Measurements from ENCODE around the gene RPS29. TPM values are rescaled to one million over a fixed set of nuclear protein-coding genes. Genes with fewer than 3 reads are reported as not detected.

Gene RPS29
- total RNA-seq, 1 experiment from 2014 or later: 2,458 TPM

- peak; percentile 80 for DNase-seq (ENCODE audit: low read depth)
Measured at GRCh38 chr14:49598485-49599300, 12.5 kb upstream of the RPS29 start, which contains the start of gene LRR1. Gene LRR1, plus strand, starts transcription at chr14:49598940. Its CDS starts 81 bp downstream, at chr14:49599021.

- no peak for DNase-seq (ENCODE audit: low read depth)
Measured at GRCh38 chr14:49598189-49598484, 12.0 kb upstream of the RPS29 start.

- DNase-seq (ENCODE audit: low read depth): no peak
Measured at GRCh38 chr14:49594347-49595091, 8.3 kb upstream of the RPS29 start.

GRCh38 chr14:49593016-49593415, 6.8 kb upstream of the RPS29 start:
- DNase-seq (ENCODE audit: low read depth): no peak

GRCh38 chr14:49589387-49589786, 3.2 kb upstream of the RPS29 start:
- DNase-seq (ENCODE audit: low read depth): no peak

GRCh38 chr14:49586673-49587460, 687 bp upstream of the RPS29 start:
- DNase-seq (ENCODE audit: low read depth): peak; percentile 87

GRCh38 chr14:49584981-49585640, 1.1 kb downstream of the RPS29 start:
- peak; percentile 26 for DNase-seq (ENCODE audit: low read depth)

- peak; percentile 9 for DNase-seq (ENCODE audit: low read depth)
Measured at GRCh38 chr14:49584058-49584457, 2.1 kb downstream of the RPS29 start.

- no peak for DNase-seq (ENCODE audit: low read depth)
Measured at GRCh38 chr14:49583629-49584028, 2.6 kb downstream of the RPS29 start.

GRCh38 chr14:49582113-49582977, 3.8 kb downstream of the RPS29 start:
- peak; percentile 21 for DNase-seq (ENCODE audit: low read depth)

GRCh38 chr14:49581209-49582112, 4.7 kb downstream of the RPS29 start:
- peak; percentile 41 for DNase-seq (ENCODE audit: low read depth)

- no peak for DNase-seq (ENCODE audit: low read depth)
Measured at GRCh38 chr14:49579841-49580240, 6.3 kb downstream of the RPS29 start.

- no peak for DNase-seq (ENCODE audit: low read depth)
Measured at GRCh38 chr14:49578141-49578540, 8.0 kb downstream of the RPS29 start.

- DNase-seq (ENCODE audit: low read depth): no peak
Measured at GRCh38 chr14:49574038-49574437, 12.1 kb downstream of the RPS29 start.

- no peak for DNase-seq (ENCODE audit: low read depth)
Measured at GRCh38 chr14:49569281-49569680, 16.9 kb downstream of the RPS29 start.

GRCh38 chr14:49566714-49567113, 19.5 kb downstream of the RPS29 start:
- no peak for DNase-seq (ENCODE audit: low read depth)

- no peak for DNase-seq (ENCODE audit: low read depth)
Measured at GRCh38 chr14:49559979-49560768, 26.0 kb downstream of the RPS29 start.

GRCh38 chr14:49553892-49554291, 32.3 kb downstream of the RPS29 start:
- no peak for DNase-seq (ENCODE audit: low read depth)

Measured in HT1080 (cell line).